PC-9 (cell line): ENCODE measurements around the gene ITGAV.

Experiments
- EZH2 ChIP-seq: fragments of 200-600 bp; sonication (generic); IDR thresholded peaks from 2 replicates; pipeline ENCODE4 v1.8.0; 2017; ENCODE audit warnings: antibody characterized with exemption, low read depth
- TF ChIP-seq, protein P1 (sequence below): fragments of 200-600 bp; sonication (generic); conservative IDR thresholded peaks from 2 replicates; pipeline ENCODE4 v1.6.1; 2017; ENCODE audit warnings: mixed run types, antibody characterized with exemption, mild to moderate bottlenecking, moderate library complexity

DNA sequence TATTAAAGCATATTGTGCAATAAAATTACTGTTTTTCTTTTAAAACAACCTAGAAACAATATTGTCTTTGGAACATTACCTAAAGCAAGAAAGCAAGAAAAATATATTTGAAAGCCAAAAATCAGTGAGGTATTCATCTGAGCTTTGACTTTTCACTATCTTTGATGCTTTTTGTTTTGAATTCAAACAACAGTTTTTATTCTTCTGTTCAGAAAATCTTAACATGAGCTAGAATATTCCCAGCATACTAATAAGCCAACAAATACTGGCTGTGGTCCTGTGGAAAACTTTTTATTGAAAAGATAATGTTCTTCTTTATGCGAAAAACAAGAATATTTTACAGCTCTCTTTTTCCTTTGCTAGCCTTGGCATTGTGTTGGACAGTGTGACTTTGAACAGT is 123.8 kb downstream of the ITGAV start:
- TF ChIP-seq, protein P1, sequence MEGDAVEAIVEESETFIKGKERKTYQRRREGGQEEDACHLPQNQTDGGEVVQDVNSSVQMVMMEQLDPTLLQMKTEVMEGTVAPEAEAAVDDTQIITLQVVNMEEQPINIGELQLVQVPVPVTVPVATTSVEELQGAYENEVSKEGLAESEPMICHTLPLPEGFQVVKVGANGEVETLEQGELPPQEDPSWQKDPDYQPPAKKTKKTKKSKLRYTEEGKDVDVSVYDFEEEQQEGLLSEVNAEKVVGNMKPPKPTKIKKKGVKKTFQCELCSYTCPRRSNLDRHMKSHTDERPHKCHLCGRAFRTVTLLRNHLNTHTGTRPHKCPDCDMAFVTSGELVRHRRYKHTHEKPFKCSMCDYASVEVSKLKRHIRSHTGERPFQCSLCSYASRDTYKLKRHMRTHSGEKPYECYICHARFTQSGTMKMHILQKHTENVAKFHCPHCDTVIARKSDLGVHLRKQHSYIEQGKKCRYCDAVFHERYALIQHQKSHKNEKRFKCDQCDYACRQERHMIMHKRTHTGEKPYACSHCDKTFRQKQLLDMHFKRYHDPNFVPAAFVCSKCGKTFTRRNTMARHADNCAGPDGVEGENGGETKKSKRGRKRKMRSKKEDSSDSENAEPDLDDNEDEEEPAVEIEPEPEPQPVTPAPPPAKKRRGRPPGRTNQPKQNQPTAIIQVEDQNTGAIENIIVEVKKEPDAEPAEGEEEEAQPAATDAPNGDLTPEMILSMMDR, result no peak
- TF ChIP-seq EZH2, result no peak
